Gastrocnemius medialis (tissue), 4 donors: ENCODE data around the gene TTLL5. TPM values are rescaled to one million over a fixed set of nuclear protein-coding genes. Genes with fewer than 3 reads are reported as not detected.
A peak's percentile ranks its signal among the peaks of the same experiment; 100 is the strongest.

Experiments
- ATAC-seq, 2 donors: fragments of 150-250 bp; one replicate each; pipeline ENCODE4 v1.9.1; 2016
- DNase-seq, 2 donors: peaks; one replicate each; pipeline ENCODE4 v3.0.0-alpha.2; 2019
- H3K27ac ChIP-seq, 4 donors: fragments of 200-600 bp; sonication (generic); 1 replicate in 1 of 4; 2 replicates in 3 of 4; pipeline ENCODE4 v1.5.1; 2016 to 2018; ENCODE audit warnings: mild to moderate bottlenecking in 2 of 4, moderate library complexity in 1 of 4
- H3K27me3 ChIP-seq, 3 donors: fragments of 200-600 bp; sonication (generic) in 2 of 3; 1 replicate in 1 of 3; 2 replicates in 2 of 3; pipeline versions ENCODE4 v1.5.1 to v1.6.0; 2016 to 2019; ENCODE audit warnings: mild to moderate bottlenecking in 1 of 3, moderate library complexity in 1 of 3
- H3K36me3 ChIP-seq, 2 donors: fragments of 200-600 bp; sonication (generic) in 1 of 2; one replicate each; pipeline ENCODE4 v1.5.1; 2017 to 2018
- H3K4me1 ChIP-seq, 2 donors: fragments of 200-600 bp; sonication (generic) in 1 of 2; one replicate each; pipeline ENCODE4 v1.5.1; 2016 to 2017; ENCODE audit warnings: mild to moderate bottlenecking in 2 of 2
- H3K4me3 ChIP-seq, 4 donors: fragments of 200-600 bp; sonication (generic) in 3 of 4; 1 replicate in 1 of 4; 2 replicates in 3 of 4; pipeline ENCODE4 v1.5.1; 2016 to 2019; ENCODE audit warnings: mild to moderate bottlenecking in 2 of 4
- H3K9me3 ChIP-seq, 3 donors: fragments of 200-600 bp; sonication (generic) in 2 of 3; 1 replicate in 1 of 3; 2 replicates in 2 of 3; pipeline ENCODE4 v1.5.1; 2016 to 2019
- POLR2A ChIP-seq, 2 donors: fragments of 450-650 bp; IDR thresholded peaks; one replicate each; pipeline ENCODE4 v1.6.1; 2017; ENCODE audit warnings: antibody characterized with exemption in 2 of 2, mild to moderate bottlenecking in 2 of 2, moderate library complexity in 2 of 2
- in situ Hi-C, 4 donors: fragments of 200-750 bp; cut with MboI; loops; one replicate each; pipeline versions ENCODE4 v1.15.0 to v1.8.0; 2017; ENCODE audit warnings: low sequenced_read_pairs in 4 of 4
- intact Hi-C: fragments of 100-400 bp; cut with DNase I; formaldehyde crosslinking; loops from one replicate; pipeline ENCODE4 v1.15.1; 2023; ENCODE audit warnings: low total_unique reads
- total RNA-seq, 4 donors: library from RNA; depleted of rRNA; stranded (reverse); fragments of >200 nt; gene quantifications; one replicate each; pipeline versions ENCODE4 v1.1.0 to v1.2.3, GENCODE V29; 2016
- TF ChIP-seq, protein P1 (sequence below), 5 experiments: fragments of 450-650 bp in 3 of 5; fragments of 200-600 bp in 2 of 5; sonication (generic) in 2 of 5; IDR thresholded peaks in 4 of 5; conservative IDR thresholded peaks in 1 of 5; 1 replicate in 4 of 5; 2 replicates in 1 of 5; pipeline ENCODE4 v1.5.1; 2016 to 2019; ENCODE audit warnings: antibody characterized with exemption in 5 of 5, mild to moderate bottlenecking in 3 of 5, moderate library complexity in 3 of 5

Gene TTLL5
- total RNA-seq, 4 donors from 2014 or later, result 9.1 to 36.0 (median 16.4) TPM

GRCh38 chr14:75911883-75912282 is 250.8 kb downstream of the TTLL5 start:
- in situ Hi-C loops, result loop anchor here in 1 of 4 donors (5.0 kb wide), 1 partner anchor 70 kb away; the partner anchor contains the start of gene TGFB3
- intact Hi-C loops, result no loop called here
- Histone ChIP-seq H3K4me1 (peaks cover 20 to 36% of the 10 kb centered on the region in 2 donors), H3K36me3 (no peaks in the 10 kb centered on the region), H3K9me3 (no peaks in the 10 kb centered on the region), H3K27ac (no peak overlapping the region), H3K27me3 (no peaks in the 10 kb centered on the region), H3K4me3 (no peak overlapping the region)
- ATAC-seq (no peak), DNase-seq (no peak)
- no peak for TF ChIP-seq POLR2A (IDR thresholded peaks at IDR 0.05)
- TF ChIP-seq, protein P1, sequence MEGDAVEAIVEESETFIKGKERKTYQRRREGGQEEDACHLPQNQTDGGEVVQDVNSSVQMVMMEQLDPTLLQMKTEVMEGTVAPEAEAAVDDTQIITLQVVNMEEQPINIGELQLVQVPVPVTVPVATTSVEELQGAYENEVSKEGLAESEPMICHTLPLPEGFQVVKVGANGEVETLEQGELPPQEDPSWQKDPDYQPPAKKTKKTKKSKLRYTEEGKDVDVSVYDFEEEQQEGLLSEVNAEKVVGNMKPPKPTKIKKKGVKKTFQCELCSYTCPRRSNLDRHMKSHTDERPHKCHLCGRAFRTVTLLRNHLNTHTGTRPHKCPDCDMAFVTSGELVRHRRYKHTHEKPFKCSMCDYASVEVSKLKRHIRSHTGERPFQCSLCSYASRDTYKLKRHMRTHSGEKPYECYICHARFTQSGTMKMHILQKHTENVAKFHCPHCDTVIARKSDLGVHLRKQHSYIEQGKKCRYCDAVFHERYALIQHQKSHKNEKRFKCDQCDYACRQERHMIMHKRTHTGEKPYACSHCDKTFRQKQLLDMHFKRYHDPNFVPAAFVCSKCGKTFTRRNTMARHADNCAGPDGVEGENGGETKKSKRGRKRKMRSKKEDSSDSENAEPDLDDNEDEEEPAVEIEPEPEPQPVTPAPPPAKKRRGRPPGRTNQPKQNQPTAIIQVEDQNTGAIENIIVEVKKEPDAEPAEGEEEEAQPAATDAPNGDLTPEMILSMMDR (IDR thresholded peaks at IDR 0.05 in 4 of 5, conservative IDR thresholded peaks at IDR 0.05 in 1 of 5), result no peak

DNA sequence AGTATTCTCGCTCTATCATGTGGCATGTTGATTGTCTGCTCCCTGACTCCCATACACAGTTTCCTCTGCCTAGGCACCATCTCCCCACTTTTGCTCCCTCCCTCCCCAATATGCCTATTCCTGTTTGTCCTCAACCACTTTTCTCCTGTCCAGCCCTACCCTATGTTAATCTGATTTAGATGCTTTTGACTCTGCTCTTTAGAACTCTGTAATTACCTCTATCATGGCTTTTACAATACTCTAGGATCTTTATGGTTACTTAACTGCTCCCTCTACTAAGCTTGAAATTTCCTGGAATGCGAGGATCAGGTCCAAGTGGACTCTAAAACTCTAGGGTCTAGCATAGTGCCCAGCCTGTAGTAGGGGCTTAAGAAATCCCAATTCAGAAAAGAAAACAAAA is 252.1 kb downstream of the TTLL5 start:
- intact Hi-C loops, result no loop called here

GRCh38 chr14:75915045-75915444 is 254.0 kb downstream of the TTLL5 start:
- no peak for TF ChIP-seq POLR2A (IDR thresholded peaks at IDR 0.05)
- TF ChIP-seq, protein P1 (IDR thresholded peaks at IDR 0.05 in 4 of 5, conservative IDR thresholded peaks at IDR 0.05 in 1 of 5), result no peak
- in situ Hi-C loops, result no loop called here
- peak; percentile 45 to 62 for ATAC-seq

More for the DNA sequence above, 252.1 kb downstream of the TTLL5 start:
- in situ Hi-C loops, result loop anchor here in 1 of 4 donors (5.0 kb wide), 1 partner anchor 69 kb away; the partner anchor contains the start of gene TGFB3
- no peak for DNase-seq
- Histone ChIP-seq H3K27ac (no peak overlapping the region), H3K4me3 (no peak overlapping the region), H3K4me1 (peaks cover 9 to 23% of the 10 kb centered on the region in 2 donors), H3K27me3 (no peaks in the 10 kb centered on the region), H3K36me3 (no peaks in the 10 kb centered on the region), H3K9me3 (no peaks in the 10 kb centered on the region)
- no peak for ATAC-seq
- TF ChIP-seq, protein P1 (IDR thresholded peaks at IDR 0.05 in 4 of 5, conservative IDR thresholded peaks at IDR 0.05 in 1 of 5), result no peak
- no peak for TF ChIP-seq POLR2A (IDR thresholded peaks at IDR 0.05)

DNA sequence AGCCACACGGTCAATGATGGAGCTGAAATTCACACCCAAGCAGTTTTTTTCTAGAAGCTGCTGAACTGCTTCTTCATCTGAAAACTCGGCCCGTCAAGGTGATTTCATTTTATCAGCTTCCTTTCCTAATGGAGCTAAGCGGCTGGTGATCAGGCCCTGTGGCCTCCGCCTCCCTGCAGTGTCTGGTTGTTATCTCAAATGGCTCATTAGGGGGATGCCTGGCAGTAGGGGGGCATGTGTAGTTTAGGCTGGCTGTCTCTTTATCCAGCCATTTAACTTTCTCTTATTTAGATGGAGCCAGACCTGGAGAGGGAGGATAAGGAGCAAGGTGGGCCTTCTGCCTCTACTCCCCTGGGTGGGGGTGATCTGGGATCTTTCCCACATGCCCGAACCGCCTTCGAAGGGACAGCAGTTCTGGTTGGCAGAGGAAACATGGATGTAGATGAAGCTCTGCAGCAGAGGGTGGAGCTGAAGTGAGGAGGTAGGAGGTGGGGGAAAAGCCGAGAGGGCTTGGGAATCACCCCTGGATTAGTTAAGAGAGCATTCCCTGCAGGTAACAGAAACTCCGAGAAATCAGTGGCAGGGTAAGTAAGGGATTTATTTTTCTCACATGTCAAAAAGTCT is 256.4 kb downstream of the TTLL5 start:
- Histone ChIP-seq H3K4me3 (no peak overlapping the region), H3K9me3 (no peaks in the 10 kb centered on the region), H3K4me1 (peaks cover 0 to 8% of the 10 kb centered on the region in 2 donors), H3K27ac (no peak overlapping the region), H3K36me3 (no peaks in the 10 kb centered on the region), H3K27me3 (no peaks in the 10 kb centered on the region)
- ATAC-seq (no peak), DNase-seq (no peak)
- TF ChIP-seq POLR2A (IDR thresholded peaks at IDR 0.05), result no peak
- TF ChIP-seq, protein P1 (IDR thresholded peaks at IDR 0.05 in 4 of 5, conservative IDR thresholded peaks at IDR 0.05 in 1 of 5), result no peak
- intact Hi-C loops (no loop called here), in situ Hi-C loops (no loop called here)

More at GRCh38 chr14:75915045-75915444, 254.0 kb downstream of the TTLL5 start:
- Histone ChIP-seq H3K27ac (no peak overlapping the region), H3K4me3 (no peak overlapping the region), H3K36me3 (no peaks in the 10 kb centered on the region), H3K27me3 (no peaks in the 10 kb centered on the region), H3K4me1 (peaks cover 0 to 13% of the 10 kb centered on the region in 2 donors), H3K9me3 (no peaks in the 10 kb centered on the region)
- intact Hi-C loops, result no loop called here
- no peak for DNase-seq
